HEK293 (cell line): ENCODE data around the gene PRAF2.

Source experiments
- CTCF ChIA-PET: fragments of 350-600 bp; formaldehyde crosslinking; extraction: SDS; loops from one replicate; lab custom pipeline; 2021; ENCODE audit warnings: antibody characterized with exemption; lab: Yijun Ruan, JAX
- POLR2A ChIA-PET: fragments of 300-600 bp; formaldehyde crosslinking; extraction: SDS; loops from one replicate; lab custom pipeline; 2020; ENCODE audit warnings: antibody characterized with exemption, inconsistent platforms; lab: Yijun Ruan, JAX
- H3K27ac ChIP-seq: fragments of 200-500 bp; sonication (Bioruptor generic); 2 replicates; pipeline ENCODE4 v1.5.1; 2014; ENCODE audit warnings: low read depth, low read length, control low read depth, inconsistent platforms; ENCODE audit errors: extremely low read depth
- H3K36me3 ChIP-seq, 2 experiments: fragments of 200-500 bp in 1 of 2; sonication (Bioruptor generic) in 1 of 2; 1 replicate in 1 of 2; 2 replicates in 1 of 2; pipeline ENCODE4 v1.5.1; 2014 to 2017; ENCODE audit warnings: inconsistent platforms in 2 of 2, low read length in 2 of 2; ENCODE audit not compliant: control insufficient read depth in 2 of 2, insufficient read depth in 1 of 2
- H3K4me1 ChIP-seq: fragments of 200-500 bp; sonication (Bioruptor generic); 2 replicates; pipeline ENCODE4 v1.5.1; 2014; ENCODE audit warnings: mild to moderate bottlenecking, low read length, inconsistent platforms; ENCODE audit not compliant: control insufficient read depth, insufficient read depth
- H3K4me3 ChIP-seq: 2 replicates; pipeline ENCODE4 v1.5.1; 2011; ENCODE audit warnings: low read depth, mild to moderate bottlenecking, control low read depth, low read length, moderate library complexity
- H3K9me3 ChIP-seq: fragments of 200-500 bp; sonication (Bioruptor generic); 2 replicates; pipeline ENCODE4 v1.5.1; 2014; ENCODE audit warnings: low read depth, low read length, inconsistent platforms; ENCODE audit not compliant: control insufficient read depth, insufficient read depth
- BCL11A ChIP-seq: fragments of 450-650 bp; formaldehyde crosslinking; IDR thresholded peaks from 2 replicates; pipeline ENCODE4 v1.5.1; 2016; ENCODE audit warnings: low read depth, missing biosample characterization, missing genetic modification characterization
- GLI4 ChIP-seq: fragments of 450-650 bp; formaldehyde crosslinking; IDR thresholded peaks from 2 replicates; pipeline ENCODE4 v1.5.1; 2016; ENCODE audit warnings: missing biosample characterization, missing genetic modification characterization
- PRDM6 ChIP-seq: fragments of 450-650 bp; formaldehyde crosslinking; IDR thresholded peaks from 2 replicates; pipeline ENCODE4 v1.5.1; 2017; ENCODE audit warnings: missing biosample characterization, missing genetic modification characterization
- REST ChIP-seq: fragments of 450-650 bp; formaldehyde crosslinking; IDR thresholded peaks from 2 replicates; pipeline ENCODE4 v1.5.1; 2016; ENCODE audit warnings: missing biosample characterization, missing genetic modification characterization
- ZBTB21 ChIP-seq: fragments of 450-650 bp; formaldehyde crosslinking; IDR thresholded peaks from 2 replicates; pipeline ENCODE4 v1.5.1; 2017; ENCODE audit warnings: missing biosample characterization, missing genetic modification characterization
- ZBTB8A ChIP-seq: fragments of 450-650 bp; formaldehyde crosslinking; IDR thresholded peaks from 2 replicates; pipeline ENCODE4 v1.5.1; 2016; ENCODE audit warnings: missing biosample characterization, missing genetic modification characterization
- ZFP3 ChIP-seq: fragments of 450-650 bp; formaldehyde crosslinking; IDR thresholded peaks from 2 replicates; pipeline ENCODE4 v1.5.1; 2016; ENCODE audit warnings: low read depth, missing biosample characterization, missing genetic modification characterization
- ZNF10 ChIP-seq: fragments of 450-650 bp; formaldehyde crosslinking; IDR thresholded peaks from 2 replicates; pipeline ENCODE4 v1.5.1; 2017; ENCODE audit warnings: missing biosample characterization, missing genetic modification characterization
- ZNF112 ChIP-seq: fragments of 450-650 bp; formaldehyde crosslinking; IDR thresholded peaks from 2 replicates; pipeline ENCODE4 v1.5.0; 2017; ENCODE audit warnings: missing biosample characterization, missing genetic modification characterization
- ZNF132 ChIP-seq: fragments of 450-650 bp; formaldehyde crosslinking; IDR thresholded peaks from 2 replicates; pipeline ENCODE4 v1.5.1; 2017; ENCODE audit warnings: missing biosample characterization, missing genetic modification characterization, borderline replicate concordance
- ZNF23 ChIP-seq: fragments of 450-650 bp; formaldehyde crosslinking; IDR thresholded peaks from 2 replicates; pipeline ENCODE4 v1.5.1; 2016; ENCODE audit warnings: missing biosample characterization, missing genetic modification characterization, borderline replicate concordance
- ZNF239 ChIP-seq: fragments of 450-650 bp; formaldehyde crosslinking; IDR thresholded peaks from 2 replicates; pipeline ENCODE4 v1.5.1; 2016; ENCODE audit warnings: missing biosample characterization, missing genetic modification characterization
- ZNF354C ChIP-seq: fragments of 450-650 bp; formaldehyde crosslinking; IDR thresholded peaks from 2 replicates; pipeline ENCODE4 v1.5.1; 2016; ENCODE audit warnings: missing biosample characterization, missing genetic modification characterization, low read depth, borderline replicate concordance
- ZNF433 ChIP-seq: fragments of 450-650 bp; formaldehyde crosslinking; IDR thresholded peaks from 2 replicates; pipeline ENCODE4 v1.5.1; 2016; ENCODE audit warnings: missing biosample characterization, missing genetic modification characterization, low read depth
- ZNF529 ChIP-seq: fragments of 450-650 bp; formaldehyde crosslinking; IDR thresholded peaks from 2 replicates; pipeline ENCODE4 v1.5.1; 2017; ENCODE audit warnings: missing genetic modification characterization, missing biosample characterization; ENCODE audit not compliant: insufficient replicate concordance
- ZNF530 ChIP-seq: fragments of 450-650 bp; formaldehyde crosslinking; IDR thresholded peaks from 2 replicates; pipeline ENCODE4 v1.5.1; 2016; ENCODE audit warnings: low read depth, missing biosample characterization, missing genetic modification characterization
- ZNF621 ChIP-seq: fragments of 450-650 bp; formaldehyde crosslinking; IDR thresholded peaks from 2 replicates; pipeline ENCODE4 v1.5.1; 2017; ENCODE audit warnings: missing biosample characterization, missing genetic modification characterization
- ZNF624 ChIP-seq: fragments of 450-650 bp; formaldehyde crosslinking; IDR thresholded peaks from 2 replicates; pipeline ENCODE4 v1.5.1; 2017; ENCODE audit warnings: missing biosample characterization, missing genetic modification characterization
- ZNF677 ChIP-seq: fragments of 450-650 bp; IDR thresholded peaks from 2 replicates; pipeline ENCODE4 v1.5.0; 2018; ENCODE audit warnings: missing biosample characterization, mild to moderate bottlenecking, missing genetic modification characterization, moderate library complexity
- ZNF785 ChIP-seq: fragments of 450-650 bp; formaldehyde crosslinking; IDR thresholded peaks from 2 replicates; pipeline ENCODE4 v1.5.1; 2016; ENCODE audit warnings: missing biosample characterization, missing genetic modification characterization
- ZNF843 ChIP-seq: fragments of 450-650 bp; formaldehyde crosslinking; IDR thresholded peaks from 2 replicates; pipeline ENCODE4 v1.5.1; 2016; ENCODE audit warnings: missing biosample characterization, missing genetic modification characterization
- ZSCAN16 ChIP-seq: fragments of 450-650 bp; formaldehyde crosslinking; IDR thresholded peaks from 2 replicates; pipeline ENCODE4 v1.5.1; 2016; ENCODE audit warnings: missing biosample characterization, missing genetic modification characterization
- TF ChIP-seq, protein P1 (sequence below): fragments of 450-650 bp; formaldehyde crosslinking; IDR thresholded peaks from 2 replicates; pipeline ENCODE4 v1.5.1; 2016; ENCODE audit warnings: missing biosample characterization, missing genetic modification characterization
- TF ChIP-seq, protein P2 (sequence below): fragments of 450-650 bp; formaldehyde crosslinking; IDR thresholded peaks from 2 replicates; pipeline ENCODE4 v1.5.1; 2016; ENCODE audit warnings: missing biosample characterization, missing genetic modification characterization
- TF ChIP-seq, protein P3 (sequence below): fragments of 450-650 bp; formaldehyde crosslinking; IDR thresholded peaks from 2 replicates; pipeline ENCODE4 v1.5.1; 2016; ENCODE audit warnings: missing biosample characterization, missing genetic modification characterization
- TF ChIP-seq, protein P4 (sequence below): fragments of 450-650 bp; formaldehyde crosslinking; IDR thresholded peaks from 2 replicates; pipeline ENCODE4 v1.5.1; 2016; ENCODE audit warnings: missing biosample characterization, missing genetic modification characterization

The PRAF2 gene

GRCh38 chrX:49037883-49038475, 35.8 kb downstream of the PRAF2 start:
- no peak overlapping the region for H3K27ac ChIP-seq
- H3K4me1 ChIP-seq, result peaks cover 7% of the 10 kb centered on the region
- POLR2A ChIA-PET, result no interaction called here
- peaks cover 11 to 55% of the 10 kb centered on the region in 2 experiments; a peak in 2 of 3 replicates for H3K36me3 ChIP-seq
- no peak overlapping the region for H3K4me3 ChIP-seq
- no peaks in the 10 kb centered on the region for H3K9me3 ChIP-seq
- CTCF ChIA-PET, result interaction anchor here (1.4 kb wide), 1 partner anchor 18 kb away, joined by 4 read pairs; no protein-coding TSS in a partner anchor
- TF ChIP-seq GLI4 (tag by site-specific recombination) (no peak), ZNF785 (tag by site-specific recombination) (no peak), PRDM6 (tag by site-specific recombination) (no peak), ZNF843 (tag by site-specific recombination) (no peak), ZNF112 (tag by site-specific recombination) (no peak), ZNF354C (tag by site-specific recombination) (no peak), ZFP3 (no peak), ZNF433 (tag by site-specific recombination) (no peak), ZSCAN16 (no peak), REST (tag by site-specific recombination) (no peak), ZNF529 (tag by site-specific recombination) (no peak), ZNF621 (tag by site-specific recombination) (no peak), ZNF23 (tag by site-specific recombination) (no peak), ZNF624 (tag by site-specific recombination) (no peak), ZNF10 (tag by site-specific recombination) (no peak), ZBTB8A (tag by site-specific recombination) (no peak), ZNF132 (tag by site-specific recombination) (no peak), ZNF239 (no peak), ZNF530 (no peak), ZBTB21 (tag by site-specific recombination) (peak; percentile 97), BCL11A (tag by site-specific recombination) (no peak), ZNF677 (tag by site-specific recombination) (no peak)
- TF ChIP-seq, protein P1, sequence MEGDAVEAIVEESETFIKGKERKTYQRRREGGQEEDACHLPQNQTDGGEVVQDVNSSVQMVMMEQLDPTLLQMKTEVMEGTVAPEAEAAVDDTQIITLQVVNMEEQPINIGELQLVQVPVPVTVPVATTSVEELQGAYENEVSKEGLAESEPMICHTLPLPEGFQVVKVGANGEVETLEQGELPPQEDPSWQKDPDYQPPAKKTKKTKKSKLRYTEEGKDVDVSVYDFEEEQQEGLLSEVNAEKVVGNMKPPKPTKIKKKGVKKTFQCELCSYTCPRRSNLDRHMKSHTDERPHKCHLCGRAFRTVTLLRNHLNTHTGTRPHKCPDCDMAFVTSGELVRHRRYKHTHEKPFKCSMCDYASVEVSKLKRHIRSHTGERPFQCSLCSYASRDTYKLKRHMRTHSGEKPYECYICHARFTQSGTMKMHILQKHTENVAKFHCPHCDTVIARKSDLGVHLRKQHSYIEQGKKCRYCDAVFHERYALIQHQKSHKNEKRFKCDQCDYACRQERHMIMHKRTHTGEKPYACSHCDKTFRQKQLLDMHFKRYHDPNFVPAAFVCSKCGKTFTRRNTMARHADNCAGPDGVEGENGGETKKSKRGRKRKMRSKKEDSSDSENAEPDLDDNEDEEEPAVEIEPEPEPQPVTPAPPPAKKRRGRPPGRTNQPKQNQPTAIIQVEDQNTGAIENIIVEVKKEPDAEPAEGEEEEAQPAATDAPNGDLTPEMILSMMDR, result no peak
- TF ChIP-seq, protein P2, sequence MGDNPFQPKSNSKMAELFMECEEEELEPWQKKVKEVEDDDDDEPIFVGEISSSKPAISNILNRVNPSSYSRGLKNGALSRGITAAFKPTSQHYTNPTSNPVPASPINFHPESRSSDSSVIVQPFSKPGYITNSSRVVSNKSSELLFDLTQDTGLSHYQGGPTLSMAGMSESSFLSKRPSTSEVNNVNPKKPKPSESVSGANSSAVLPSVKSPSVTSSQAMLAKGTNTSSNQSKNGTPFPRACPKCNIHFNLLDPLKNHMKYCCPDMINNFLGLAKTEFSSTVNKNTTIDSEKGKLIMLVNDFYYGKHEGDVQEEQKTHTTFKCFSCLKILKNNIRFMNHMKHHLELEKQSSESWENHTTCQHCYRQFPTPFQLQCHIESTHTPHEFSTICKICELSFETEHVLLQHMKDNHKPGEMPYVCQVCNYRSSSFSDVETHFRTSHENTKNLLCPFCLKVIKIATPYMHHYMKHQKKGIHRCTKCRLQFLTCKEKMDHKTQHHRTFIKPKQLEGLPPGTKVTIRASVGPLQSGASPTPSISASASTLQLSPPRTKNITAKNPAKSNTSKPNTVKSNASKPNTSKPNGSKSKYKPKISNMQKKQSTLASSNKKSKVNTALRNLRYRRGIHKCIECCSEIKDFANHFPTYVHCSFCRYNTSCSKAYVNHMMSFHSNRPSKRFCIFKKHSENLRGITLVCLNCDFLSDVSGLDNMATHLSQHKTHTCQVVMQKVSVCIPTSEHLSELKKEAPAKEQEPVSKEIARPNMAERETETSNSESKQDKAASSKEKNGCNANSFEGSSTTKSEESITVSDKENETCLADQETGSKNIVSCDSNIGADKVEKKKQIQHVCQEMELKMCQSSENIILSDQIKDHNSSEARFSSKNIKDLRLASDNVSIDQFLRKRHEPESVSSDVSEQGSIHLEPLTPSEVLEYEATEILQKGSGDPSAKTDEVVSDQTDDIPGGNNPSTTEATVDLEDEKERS (tag by site-specific recombination), result no peak
- TF ChIP-seq, protein P3, sequence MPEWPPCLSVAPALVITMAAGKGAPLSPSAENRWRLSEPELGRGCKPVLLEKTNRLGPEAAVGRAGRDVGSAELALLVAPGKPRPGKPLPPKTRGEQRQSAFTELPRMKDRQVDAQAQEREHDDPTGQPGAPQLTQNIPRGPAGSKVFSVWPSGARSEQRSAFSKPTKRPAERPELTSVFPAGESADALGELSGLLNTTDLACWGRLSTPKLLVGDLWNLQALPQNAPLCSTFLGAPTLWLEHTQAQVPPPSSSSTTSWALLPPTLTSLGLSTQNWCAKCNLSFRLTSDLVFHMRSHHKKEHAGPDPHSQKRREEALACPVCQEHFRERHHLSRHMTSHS (tag by site-specific recombination), result no peak
- TF ChIP-seq, protein P4, sequence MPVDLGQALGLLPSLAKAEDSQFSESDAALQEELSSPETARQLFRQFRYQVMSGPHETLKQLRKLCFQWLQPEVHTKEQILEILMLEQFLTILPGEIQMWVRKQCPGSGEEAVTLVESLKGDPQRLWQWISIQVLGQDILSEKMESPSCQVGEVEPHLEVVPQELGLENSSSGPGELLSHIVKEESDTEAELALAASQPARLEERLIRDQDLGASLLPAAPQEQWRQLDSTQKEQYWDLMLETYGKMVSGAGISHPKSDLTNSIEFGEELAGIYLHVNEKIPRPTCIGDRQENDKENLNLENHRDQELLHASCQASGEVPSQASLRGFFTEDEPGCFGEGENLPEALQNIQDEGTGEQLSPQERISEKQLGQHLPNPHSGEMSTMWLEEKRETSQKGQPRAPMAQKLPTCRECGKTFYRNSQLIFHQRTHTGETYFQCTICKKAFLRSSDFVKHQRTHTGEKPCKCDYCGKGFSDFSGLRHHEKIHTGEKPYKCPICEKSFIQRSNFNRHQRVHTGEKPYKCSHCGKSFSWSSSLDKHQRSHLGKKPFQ, result no peak
